ENCODE results near the gene ZNF610. TPM values are rescaled to one million over a fixed set of nuclear protein-coding genes. Genes with fewer than 3 reads are reported as not detected.

The ZNF610 gene
- polyA plus RNA-seq, 1 donor = 14.9 TPM

GRCh38 chr19:52397310-52398080 is 61.5 kb downstream of the ZNF610 start, which contains the start of gene ZNF528:
Gene ZNF528, plus strand, starts transcription at chr19:52397849. Its CDS starts 4,165 bp downstream, at chr19:52402014.
- DNase-seq = peak; percentile 95

GRCh38 chr19:52398081-52398441 is 62.0 kb downstream of the ZNF610 start:
- no peak for DNase-seq

GRCh38 chr19:52410276-52410675 is 74.2 kb downstream of the ZNF610 start:
- no peak for DNase-seq

GRCh38 chr19:52415711-52416110 is 79.7 kb downstream of the ZNF610 start:
- DNase-seq = no peak

Other genes with a start within 250 kb of the ZNF610 start
- 27.5 TPM for gene ZNF841, start 240.5 kb upstream of the ZNF610 start, polyA plus RNA-seq (ENCODE audit: insufficient read length)
- gene ZNF616, start 196.3 kb upstream of the ZNF610 start, polyA plus RNA-seq (ENCODE audit: insufficient read length) = 24.0 TPM
- 19.2 TPM for gene ZNF836, start 164.6 kb upstream of the ZNF610 start, polyA plus RNA-seq (ENCODE audit: insufficient read length)
- gene PPP2R1A, start 146.2 kb upstream of the ZNF610 start, polyA plus RNA-seq (ENCODE audit: insufficient read length) = 396 TPM
- 22.0 TPM for gene ZNF766, start 66.7 kb upstream of the ZNF610 start, polyA plus RNA-seq (ENCODE audit: insufficient read length)
- 18.3 TPM for gene ZNF480, start 39.1 kb upstream of the ZNF610 start, polyA plus RNA-seq (ENCODE audit: insufficient read length)
- 31.7 TPM for gene ZNF880, start 33.7 kb downstream of the ZNF610 start, polyA plus RNA-seq (ENCODE audit: insufficient read length)
- gene ZNF528, start 61.6 kb downstream of the ZNF610 start, polyA plus RNA-seq (ENCODE audit: insufficient read length) = 63.3 TPM
- 1.2 TPM for gene ZNF534, start 92.9 kb downstream of the ZNF610 start, polyA plus RNA-seq (ENCODE audit: insufficient read length)
- 7.9 TPM for gene ZNF578, start 117.3 kb downstream of the ZNF610 start, polyA plus RNA-seq (ENCODE audit: insufficient read length)
- 23.9 TPM for gene ZNF808, start 191.4 kb downstream of the ZNF610 start, polyA plus RNA-seq (ENCODE audit: insufficient read length)
- 23.3 TPM for gene ZNF701, start 234.0 kb downstream of the ZNF610 start, polyA plus RNA-seq (ENCODE audit: insufficient read length)

Measured in left kidney (tissue), 2 donors.